ENCODE measurements around the gene TNIK.

Gene TNIK

GRCh38 chr3:171416666-171417065, 43.5 kb downstream of the TNIK start:
- DNase-seq = no peak

- DNase-seq = no peak
These were observed 44.1 kb downstream of the TNIK start for GRCh38 chr3:171416061-171416460.

GRCh38 chr3:171415070-171415469, 45.1 kb downstream of the TNIK start:
- no peak for DNase-seq

- DNase-seq = no peak
These were observed 47.7 kb downstream of the TNIK start for GRCh38 chr3:171412473-171412872.

- DNase-seq = no peak
These were observed 48.2 kb downstream of the TNIK start for GRCh38 chr3:171412054-171412453.

GRCh38 chr3:171410186-171410585, 50.0 kb downstream of the TNIK start:
- no peak for DNase-seq

- DNase-seq = no peak
These were observed 52.4 kb downstream of the TNIK start for GRCh38 chr3:171407759-171408158.

- no peak for DNase-seq
These were observed 55.7 kb downstream of the TNIK start for GRCh38 chr3:171404376-171404967.

- DNase-seq = no peak
These were observed 57.9 kb downstream of the TNIK start for GRCh38 chr3:171402281-171402680.

- no peak for DNase-seq
These were observed 58.8 kb downstream of the TNIK start for GRCh38 chr3:171401432-171401831.

GRCh38 chr3:171399842-171400241, 60.4 kb downstream of the TNIK start:
- no peak for DNase-seq

- DNase-seq = no peak
These were observed 61.9 kb downstream of the TNIK start for GRCh38 chr3:171398343-171398742.

- no peak for DNase-seq
These were observed 63.1 kb downstream of the TNIK start for GRCh38 chr3:171397089-171397488.

- no peak for DNase-seq
These were observed 64.2 kb downstream of the TNIK start for GRCh38 chr3:171396048-171396447.

GRCh38 chr3:171393032-171393744, 67.0 kb downstream of the TNIK start:
- DNase-seq = no peak

GRCh38 chr3:171391432-171391831, 68.8 kb downstream of the TNIK start:
- DNase-seq = no peak

GRCh38 chr3:171390051-171390941, 69.9 kb downstream of the TNIK start:
- no peak for DNase-seq

GRCh38 chr3:171389491-171389890, 70.7 kb downstream of the TNIK start:
- DNase-seq = no peak

- DNase-seq = no peak
These were observed 71.7 kb downstream of the TNIK start for GRCh38 chr3:171388527-171388926.

GRCh38 chr3:171387062-171387461, 73.1 kb downstream of the TNIK start:
- no peak for DNase-seq

- no peak for DNase-seq
These were observed 75.1 kb downstream of the TNIK start for GRCh38 chr3:171385086-171385485.

- DNase-seq = no peak
These were observed 75.9 kb downstream of the TNIK start for GRCh38 chr3:171384101-171384891.

Data from effector CD8-positive, alpha-beta T cell (primary cell).